GM18861 (cell line): ENCODE data around the gene FBXW8.
A peak's percentile ranks its signal among the peaks of the same experiment; 100 is the strongest.

Experiments
- ATAC-seq: cut with Tn5 transposase; IDR thresholded peaks from one replicate; pipeline ENCODE4 v1.9.1; 2021; ENCODE audit not compliant: unreplicated experiment

Gene FBXW8

DNA sequence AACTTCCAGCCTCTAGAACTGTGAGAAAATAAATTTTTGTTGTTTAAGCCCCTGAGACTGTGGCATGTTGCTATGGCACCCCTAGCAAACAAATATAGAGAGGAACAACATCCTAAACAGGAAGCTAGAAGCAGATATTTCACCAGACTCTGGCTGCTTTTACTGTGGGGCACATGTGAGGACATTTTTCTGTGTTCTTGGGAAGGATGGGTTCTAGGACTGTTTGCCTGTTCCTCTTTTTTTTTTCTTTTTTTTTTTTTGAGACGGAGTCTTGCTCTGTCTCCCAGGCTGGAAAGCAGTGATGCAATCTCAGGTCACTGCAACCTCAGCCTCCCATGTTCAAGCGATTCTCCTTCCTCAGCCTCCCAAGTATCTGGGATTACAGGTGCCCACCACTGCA, 25.3 kb upstream of the FBXW8 start:
- ATAC-seq: no peak

DNA sequence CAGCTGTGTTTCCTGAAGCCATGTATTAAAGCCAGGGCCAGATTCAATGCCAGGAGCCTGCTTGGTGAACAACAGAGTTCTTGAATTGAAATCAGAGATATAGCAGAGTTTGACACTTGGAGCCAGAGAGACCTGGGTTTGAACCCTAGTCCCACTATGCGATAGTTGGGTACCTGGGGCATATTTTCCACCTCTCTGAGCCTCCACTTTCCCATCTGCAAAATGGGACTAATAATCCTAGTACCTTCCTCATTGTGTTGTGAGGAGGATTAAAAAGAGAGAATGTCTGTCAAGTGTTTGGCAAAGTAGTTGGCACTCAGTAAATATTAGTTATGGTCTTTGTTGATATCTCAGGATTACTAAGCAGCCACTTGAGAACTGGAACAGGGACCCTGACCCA, 23.5 kb upstream of the FBXW8 start:
- no peak for ATAC-seq

DNA sequence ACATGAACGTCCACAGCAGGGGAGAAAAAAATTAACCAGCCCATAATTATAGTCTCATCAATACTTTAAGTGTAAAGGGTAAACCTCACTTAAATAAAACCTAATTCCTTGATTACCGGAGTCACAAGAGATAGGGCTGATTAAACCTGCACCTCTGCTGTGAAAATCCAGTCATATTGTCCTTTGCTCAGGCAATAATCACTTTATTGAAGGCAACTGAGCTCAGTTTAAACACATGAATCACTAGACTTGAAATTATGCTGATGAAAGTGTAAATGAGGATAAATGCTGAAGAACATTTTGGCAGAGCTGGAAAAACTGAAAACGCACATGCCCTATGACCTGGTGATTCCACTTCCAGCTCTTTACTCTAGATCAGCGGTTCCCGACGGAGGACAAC, 22.9 kb upstream of the FBXW8 start:
- ATAC-seq: no peak

DNA sequence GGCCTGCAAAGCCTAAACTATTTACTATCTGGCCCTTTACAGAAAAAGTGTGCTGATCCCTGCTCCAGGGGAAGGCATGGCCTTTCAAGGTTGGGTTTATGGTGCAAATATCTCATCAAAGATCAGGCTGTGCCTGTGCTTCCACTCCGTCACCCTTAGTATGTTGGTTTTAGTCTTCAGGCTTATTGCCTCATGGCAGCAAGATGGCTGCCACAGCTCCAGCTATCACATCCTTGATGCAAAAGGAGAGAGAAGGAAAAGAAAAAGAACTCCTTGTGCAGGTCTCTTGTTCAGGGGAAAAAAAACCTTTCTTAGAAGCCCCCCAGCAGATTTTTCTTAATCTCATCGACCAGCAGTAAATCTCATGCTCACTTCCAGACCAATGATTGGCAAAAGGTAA, 20.4 kb upstream of the FBXW8 start:
- no peak for ATAC-seq

GRCh38 chr12:116891019-116891418, 19.7 kb upstream of the FBXW8 start:
- no peak for ATAC-seq

DNA sequence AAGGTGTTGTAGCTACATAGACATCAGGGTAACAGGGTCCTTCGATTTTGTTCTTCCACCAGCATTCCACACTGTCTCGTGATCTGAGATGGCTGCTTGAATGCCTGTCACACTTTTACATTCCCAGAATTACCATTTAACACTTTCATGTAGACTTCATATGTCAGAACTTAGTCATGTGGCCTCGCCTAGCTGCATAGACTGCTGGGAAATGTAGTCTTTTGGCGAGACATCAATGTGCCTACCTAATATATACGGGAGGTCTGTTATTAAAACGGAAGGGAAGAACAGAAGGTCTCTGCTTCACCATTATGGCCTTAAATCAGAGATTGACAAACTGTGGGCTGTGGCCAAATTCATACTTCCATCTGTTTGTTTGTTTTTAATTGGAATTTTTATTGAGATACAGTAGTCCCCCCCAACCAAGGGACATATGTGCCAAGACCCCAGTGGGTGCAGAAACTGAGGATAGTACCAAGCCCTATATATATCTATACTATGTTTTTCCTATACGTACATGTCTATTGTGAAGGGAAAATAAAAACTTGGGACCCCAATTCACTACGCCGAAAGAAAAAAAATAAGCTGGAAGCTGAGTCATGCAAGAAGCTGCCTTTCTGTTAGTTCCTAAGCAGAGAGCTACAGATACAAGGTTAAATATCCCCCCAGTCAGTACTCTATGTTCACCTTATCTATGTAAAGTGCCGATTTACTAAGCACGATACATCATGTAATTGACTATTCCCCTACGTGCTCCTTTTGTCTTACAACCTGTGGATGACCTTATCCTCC, 18.2 kb upstream of the FBXW8 start:
- no peak for ATAC-seq

DNA sequence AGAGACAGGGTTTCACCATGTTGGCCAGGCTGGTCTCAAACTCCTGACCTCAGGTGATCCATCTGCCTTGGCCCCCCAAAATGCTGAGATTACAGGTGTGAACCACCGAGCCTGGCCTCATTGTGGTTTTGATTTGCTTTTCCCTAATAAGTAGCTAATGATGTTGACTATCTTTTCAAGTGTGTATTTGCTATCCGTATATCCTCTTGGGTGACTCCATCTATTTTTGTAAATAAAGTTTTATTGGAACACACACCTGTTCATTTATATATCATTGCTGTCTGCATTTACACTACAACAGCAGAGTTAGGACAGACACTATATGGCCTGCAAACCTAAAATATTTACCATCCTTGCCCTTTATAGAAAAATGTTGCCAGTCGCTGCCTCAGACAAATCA, 15.8 kb upstream of the FBXW8 start:
- no peak for ATAC-seq

DNA sequence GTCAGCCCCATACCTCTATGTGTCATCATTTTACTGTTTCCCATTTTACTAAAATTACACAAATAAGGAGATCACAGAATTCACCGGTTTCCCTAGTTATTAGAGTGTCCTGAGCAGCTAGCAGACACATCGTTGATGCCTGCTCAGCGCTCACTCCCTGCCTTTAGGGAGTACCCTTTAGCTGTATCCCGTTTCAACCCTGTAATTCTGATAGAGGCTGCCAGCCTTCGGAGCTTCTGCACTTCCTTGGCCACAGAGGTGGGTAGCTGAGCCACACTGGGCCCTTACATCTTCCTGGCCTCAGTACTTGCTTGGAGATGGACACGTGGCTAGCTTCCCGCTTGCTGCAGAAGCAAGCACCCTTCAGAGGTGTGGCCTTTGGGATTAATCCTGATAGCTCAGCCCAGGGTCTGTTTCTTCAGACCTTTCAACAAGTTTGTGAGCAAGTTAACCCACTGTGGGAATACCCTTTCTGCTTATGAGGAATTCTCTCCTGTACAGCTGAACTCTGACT, 14.3 kb upstream of the FBXW8 start:
- ATAC-seq: no peak

GRCh38 chr12:116897476-116897875, 13.3 kb upstream of the FBXW8 start:
- ATAC-seq: no peak

DNA sequence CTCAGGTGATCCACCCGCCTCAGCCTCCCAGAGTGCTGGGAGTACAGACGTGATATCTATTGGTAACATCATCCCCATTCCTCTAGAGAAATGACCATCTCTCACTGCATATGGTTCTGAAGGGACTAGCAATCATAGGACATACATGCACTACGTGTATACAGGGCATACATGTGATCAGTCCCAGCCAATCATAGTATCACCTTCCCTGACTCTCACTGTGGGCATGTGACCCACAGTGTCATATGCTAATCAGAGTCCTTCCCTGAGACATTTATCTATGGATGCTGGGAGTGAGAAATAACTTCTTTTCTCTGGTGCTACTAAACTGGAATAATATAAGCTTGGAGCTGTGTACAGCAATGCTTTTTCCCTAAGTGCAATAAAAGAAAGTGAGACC, 12.1 kb upstream of the FBXW8 start:
- no peak for ATAC-seq

- ATAC-seq: no peak
Measured at GRCh38 chr12:116901612-116902011, 9.1 kb upstream of the FBXW8 start.

GRCh38 chr12:116903818-116904217, 6.9 kb upstream of the FBXW8 start:
- ATAC-seq: no peak

GRCh38 chr12:116906285-116906684, 4.5 kb upstream of the FBXW8 start:
- no peak for ATAC-seq

GRCh38 chr12:116910280-116910644, 488 bp upstream of the FBXW8 start:
- ATAC-seq: no peak

DNA sequence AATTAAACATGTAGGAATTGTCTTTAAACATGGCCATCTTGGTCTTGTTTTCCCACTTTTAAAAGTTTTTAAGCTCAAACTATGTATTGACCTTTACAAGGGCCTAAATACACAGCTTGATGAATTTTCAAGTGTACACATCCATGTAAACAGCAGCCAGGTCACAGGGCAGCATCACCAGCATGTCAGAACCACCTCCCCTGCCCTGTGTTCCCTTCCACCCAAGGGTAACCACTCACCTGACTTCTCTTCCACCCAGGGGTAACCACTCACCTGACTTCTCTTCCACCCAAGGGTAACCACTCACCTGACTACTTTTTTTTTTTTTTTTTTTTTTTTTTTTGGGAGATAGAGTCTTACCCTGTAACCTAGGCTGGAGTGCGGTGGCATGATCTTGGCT, 4.6 kb downstream of the FBXW8 start:
- no peak for ATAC-seq

- ATAC-seq: no peak
Measured at GRCh38 chr12:116916122-116916521, 5.4 kb downstream of the FBXW8 start.

DNA sequence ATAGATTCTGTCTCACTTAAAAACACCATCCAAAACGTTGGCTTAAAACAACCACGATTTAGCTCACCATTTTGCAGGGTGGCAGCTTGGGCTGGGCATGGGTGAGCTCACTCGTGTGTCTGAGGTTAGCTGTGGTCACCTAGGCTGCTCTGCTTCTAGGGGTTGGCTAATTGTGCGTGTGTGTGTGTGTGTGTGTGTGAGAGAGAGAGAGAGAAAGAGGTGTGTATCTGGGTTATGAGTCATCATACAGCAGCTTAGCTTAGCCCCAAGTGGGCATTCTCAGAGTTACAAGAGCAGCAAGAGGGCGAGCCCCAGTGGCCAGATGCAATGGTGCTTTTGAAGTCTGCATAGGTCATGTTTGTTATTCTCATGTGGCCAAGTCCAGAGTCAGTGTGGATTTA, 6.0 kb downstream of the FBXW8 start:
- ATAC-seq: peak; percentile 94

- no peak for ATAC-seq
Measured at GRCh38 chr12:116918464-116918863, 7.7 kb downstream of the FBXW8 start.

GRCh38 chr12:116919247-116919661, 8.5 kb downstream of the FBXW8 start:
- ATAC-seq: no peak

GRCh38 chr12:116919706-116920485, 9.1 kb downstream of the FBXW8 start:
- no peak for ATAC-seq

DNA sequence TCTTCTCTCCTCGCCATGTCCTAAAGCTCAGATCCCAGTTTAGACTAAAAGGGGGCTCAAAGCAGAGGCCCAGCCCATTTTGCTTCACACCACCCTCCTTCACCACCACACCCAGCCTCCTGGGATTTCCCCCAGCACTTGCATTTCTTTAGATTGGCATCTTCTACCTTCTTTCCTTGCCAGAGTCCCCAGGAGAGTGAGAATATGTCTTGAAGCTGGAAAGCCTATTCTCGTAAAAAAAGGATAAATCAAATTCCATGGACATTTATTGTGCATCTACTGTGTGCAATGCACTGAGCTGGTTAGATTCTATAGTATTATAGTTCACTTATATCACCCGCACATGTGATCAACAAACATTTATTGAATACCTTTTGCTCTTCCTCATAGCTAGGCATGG, 10.2 kb downstream of the FBXW8 start:
- ATAC-seq: no peak

- ATAC-seq: peak; percentile 39
Measured at GRCh38 chr12:116922194-116922897, 11.6 kb downstream of the FBXW8 start.
